Adrenal gland (tissue), 5 donors: ENCODE results near the gene PTCH1.

Source experiments
- CTCF ChIP-seq, 6 experiments: fragments of 450-650 bp in 4 of 6; fragments of 200-600 bp in 2 of 6; sonication (generic) in 1 of 6; IDR thresholded peaks; 1 replicate in 5 of 6; 2 replicates in 1 of 6; pipeline versions ENCODE4 v1.5.1 to v1.8.0; 2016 to 2021; ENCODE audit warnings: antibody characterized with exemption in 6 of 6, mild to moderate bottlenecking in 2 of 6, moderate library complexity in 1 of 6
- POLR2A ChIP-seq, 2 donors: fragments of 450-650 bp; IDR thresholded peaks; one replicate each; pipeline ENCODE4 v1.6.1; 2017; ENCODE audit warnings: antibody characterized with exemption in 2 of 2, mild to moderate bottlenecking in 2 of 2, moderate library complexity in 1 of 2
- donor health status: DM: no; HTN: no; CAD: no.

GRCh38 chr9:95462249-95463147 is 54.3 kb downstream of the PTCH1 start:
- no peak for TF ChIP-seq CTCF (IDR thresholded peaks at IDR 0.05)
- TF ChIP-seq POLR2A (IDR thresholded peaks at IDR 0.05): no peak
